Neural cell (in vitro differentiated cells): Measurements from ENCODE around the gene MAGI2.

Experiments used
- EP300 ChIP-seq: fragments of 450-650 bp; conservative IDR thresholded peaks from 2 replicates; pipeline ENCODE4 v1.6.1; 2014; ENCODE audit warnings: antibody characterized with exemption, mild to moderate bottlenecking, moderate library complexity; ENCODE audit not compliant: poor library complexity, severe bottlenecking
- EZH2 ChIP-seq: fragments of 200-600, 300-800 bp; shearing (Covaris generic), sonication (generic); IDR thresholded peaks from 2 replicates; pipeline ENCODE4 v1.6.1; 2014; ENCODE audit warnings: antibody characterized with exemption, low read length, borderline replicate concordance, mild to moderate bottlenecking; ENCODE audit not compliant: insufficient read depth, poor library complexity, severe bottlenecking
- MXI1 ChIP-seq: fragments of 450-650 bp; conservative IDR thresholded peaks from 2 replicates; pipeline ENCODE4 v1.6.1; 2014; ENCODE audit warnings: antibody characterized with exemption, mild to moderate bottlenecking; ENCODE audit not compliant: poor library complexity, severe bottlenecking
- POLR2AphosphoS5 ChIP-seq: IDR thresholded peaks from 2 replicates; pipeline ENCODE4 v1.6.1; 2012
- RAD21 ChIP-seq: fragments of 450-650 bp; conservative IDR thresholded peaks from 2 replicates; pipeline ENCODE4 v1.6.1; 2014; ENCODE audit warnings: antibody characterized with exemption, mild to moderate bottlenecking, moderate library complexity
- SMC3 ChIP-seq: fragments of 450-650 bp; conservative IDR thresholded peaks from 2 replicates; pipeline ENCODE4 v1.6.1; 2014; ENCODE audit warnings: antibody characterized with exemption, mild to moderate bottlenecking, moderate library complexity; ENCODE audit not compliant: poor library complexity
- TAF1 ChIP-seq: IDR thresholded peaks from 2 replicates; pipeline ENCODE4 v1.6.1; 2012; ENCODE audit warnings: low read depth
- TF ChIP-seq, protein P1 (sequence below): fragments of 450-650 bp; IDR thresholded peaks from 2 replicates; pipeline ENCODE4 v1.5.1; 2014; ENCODE audit warnings: antibody characterized with exemption, mild to moderate bottlenecking, moderate library complexity; ENCODE audit not compliant: poor library complexity, severe bottlenecking
- TF ChIP-seq, protein P2 (sequence below): IDR thresholded peaks from 2 replicates; pipeline ENCODE4 v1.6.1; 2012; ENCODE audit warnings: borderline replicate concordance

DNA sequence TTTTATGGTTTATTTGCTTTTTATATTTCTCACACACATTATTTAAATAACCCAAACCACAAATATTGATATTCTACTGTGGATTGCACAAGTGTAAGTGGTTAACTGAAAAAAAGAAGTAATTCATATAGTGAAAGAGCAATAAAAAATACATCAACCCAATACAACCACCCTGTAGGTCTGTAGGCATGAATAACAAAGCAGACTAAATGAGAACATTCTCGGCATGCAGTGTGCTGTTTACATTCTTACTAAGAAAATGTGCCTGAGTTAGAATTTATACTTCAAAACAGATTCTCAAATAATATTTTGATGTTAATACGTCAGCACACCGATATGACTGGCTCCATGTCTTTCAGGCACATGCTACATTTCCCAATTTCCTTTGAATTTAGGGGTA, 660.8 kb downstream of the MAGI2 start:
- TF ChIP-seq, protein P1, sequence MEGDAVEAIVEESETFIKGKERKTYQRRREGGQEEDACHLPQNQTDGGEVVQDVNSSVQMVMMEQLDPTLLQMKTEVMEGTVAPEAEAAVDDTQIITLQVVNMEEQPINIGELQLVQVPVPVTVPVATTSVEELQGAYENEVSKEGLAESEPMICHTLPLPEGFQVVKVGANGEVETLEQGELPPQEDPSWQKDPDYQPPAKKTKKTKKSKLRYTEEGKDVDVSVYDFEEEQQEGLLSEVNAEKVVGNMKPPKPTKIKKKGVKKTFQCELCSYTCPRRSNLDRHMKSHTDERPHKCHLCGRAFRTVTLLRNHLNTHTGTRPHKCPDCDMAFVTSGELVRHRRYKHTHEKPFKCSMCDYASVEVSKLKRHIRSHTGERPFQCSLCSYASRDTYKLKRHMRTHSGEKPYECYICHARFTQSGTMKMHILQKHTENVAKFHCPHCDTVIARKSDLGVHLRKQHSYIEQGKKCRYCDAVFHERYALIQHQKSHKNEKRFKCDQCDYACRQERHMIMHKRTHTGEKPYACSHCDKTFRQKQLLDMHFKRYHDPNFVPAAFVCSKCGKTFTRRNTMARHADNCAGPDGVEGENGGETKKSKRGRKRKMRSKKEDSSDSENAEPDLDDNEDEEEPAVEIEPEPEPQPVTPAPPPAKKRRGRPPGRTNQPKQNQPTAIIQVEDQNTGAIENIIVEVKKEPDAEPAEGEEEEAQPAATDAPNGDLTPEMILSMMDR: no peak
- TF ChIP-seq MXI1: no peak
- no peak for TF ChIP-seq SMC3
- TF ChIP-seq, protein P2, sequence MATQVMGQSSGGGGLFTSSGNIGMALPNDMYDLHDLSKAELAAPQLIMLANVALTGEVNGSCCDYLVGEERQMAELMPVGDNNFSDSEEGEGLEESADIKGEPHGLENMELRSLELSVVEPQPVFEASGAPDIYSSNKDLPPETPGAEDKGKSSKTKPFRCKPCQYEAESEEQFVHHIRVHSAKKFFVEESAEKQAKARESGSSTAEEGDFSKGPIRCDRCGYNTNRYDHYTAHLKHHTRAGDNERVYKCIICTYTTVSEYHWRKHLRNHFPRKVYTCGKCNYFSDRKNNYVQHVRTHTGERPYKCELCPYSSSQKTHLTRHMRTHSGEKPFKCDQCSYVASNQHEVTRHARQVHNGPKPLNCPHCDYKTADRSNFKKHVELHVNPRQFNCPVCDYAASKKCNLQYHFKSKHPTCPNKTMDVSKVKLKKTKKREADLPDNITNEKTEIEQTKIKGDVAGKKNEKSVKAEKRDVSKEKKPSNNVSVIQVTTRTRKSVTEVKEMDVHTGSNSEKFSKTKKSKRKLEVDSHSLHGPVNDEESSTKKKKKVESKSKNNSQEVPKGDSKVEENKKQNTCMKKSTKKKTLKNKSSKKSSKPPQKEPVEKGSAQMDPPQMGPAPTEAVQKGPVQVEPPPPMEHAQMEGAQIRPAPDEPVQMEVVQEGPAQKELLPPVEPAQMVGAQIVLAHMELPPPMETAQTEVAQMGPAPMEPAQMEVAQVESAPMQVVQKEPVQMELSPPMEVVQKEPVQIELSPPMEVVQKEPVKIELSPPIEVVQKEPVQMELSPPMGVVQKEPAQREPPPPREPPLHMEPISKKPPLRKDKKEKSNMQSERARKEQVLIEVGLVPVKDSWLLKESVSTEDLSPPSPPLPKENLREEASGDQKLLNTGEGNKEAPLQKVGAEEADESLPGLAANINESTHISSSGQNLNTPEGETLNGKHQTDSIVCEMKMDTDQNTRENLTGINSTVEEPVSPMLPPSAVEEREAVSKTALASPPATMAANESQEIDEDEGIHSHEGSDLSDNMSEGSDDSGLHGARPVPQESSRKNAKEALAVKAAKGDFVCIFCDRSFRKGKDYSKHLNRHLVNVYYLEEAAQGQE: no peak
- TF ChIP-seq EZH2: no peak
- TF ChIP-seq POLR2AphosphoS5: no peak
- no peak for TF ChIP-seq RAD21
- TF ChIP-seq EP300: no peak
- no peak for TF ChIP-seq TAF1
